ENCODE data around the gene ZNF536.
"Not testable (repeated sequence)": the region's sequence is repeated elsewhere in the genome, so short reads cannot be mapped to it uniquely, and the experiment has no call there.

The ZNF536 gene

DNA sequence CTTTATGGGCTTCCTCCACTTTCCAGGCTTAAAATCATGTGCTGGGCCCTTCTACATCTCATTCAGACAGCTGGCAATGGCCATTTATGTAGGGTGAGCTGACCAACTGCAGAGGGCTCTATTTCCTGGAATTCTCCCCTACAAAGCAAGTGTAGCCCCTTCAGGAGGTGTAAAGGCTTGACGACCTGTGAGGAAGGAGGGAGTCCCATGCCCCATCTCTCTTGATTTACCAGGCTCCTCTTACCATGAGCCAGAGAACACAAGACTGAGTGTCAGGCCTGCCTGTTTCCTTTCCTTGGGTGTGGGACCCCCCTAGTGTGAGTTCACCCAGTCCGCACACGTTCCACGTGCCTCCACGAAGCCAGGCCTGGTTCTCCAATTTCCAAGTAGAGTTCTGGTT is 16.6 kb downstream of the ZNF536 start:
- no peak for DNase-seq
- no peak for ATAC-seq

DNA sequence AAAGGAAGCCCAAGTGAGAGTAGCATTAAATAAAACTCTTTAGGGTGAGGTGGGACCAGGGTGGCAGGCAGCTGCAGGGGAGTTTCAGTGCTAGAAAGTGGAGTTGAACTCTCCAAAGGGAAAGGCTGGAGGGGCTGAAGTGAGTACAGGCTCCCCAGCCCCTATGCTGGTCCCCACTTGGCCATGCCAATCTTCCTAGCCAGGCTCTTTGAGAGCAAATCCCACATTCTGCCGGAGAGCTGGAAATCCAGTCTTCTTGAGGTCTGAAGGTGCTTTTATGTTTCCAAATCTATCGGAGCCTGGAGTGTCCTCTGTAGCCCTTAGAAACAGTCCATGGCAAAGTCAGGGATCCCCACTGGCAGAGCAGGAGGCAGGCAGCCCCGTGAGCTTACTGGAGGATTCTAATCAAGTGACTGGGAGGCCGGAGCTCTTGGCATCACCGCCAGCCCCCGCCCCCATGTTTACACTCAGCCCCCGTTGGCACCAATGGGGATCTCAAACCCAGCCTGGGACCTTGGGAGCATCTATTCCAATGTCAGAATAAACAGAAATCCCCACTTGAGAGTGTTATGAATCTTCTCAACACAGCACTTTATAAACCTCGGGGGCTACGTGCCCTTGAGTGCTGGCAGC is 18.3 kb downstream of the ZNF536 start:
- no peak for ATAC-seq
- no peak for DNase-seq

DNA sequence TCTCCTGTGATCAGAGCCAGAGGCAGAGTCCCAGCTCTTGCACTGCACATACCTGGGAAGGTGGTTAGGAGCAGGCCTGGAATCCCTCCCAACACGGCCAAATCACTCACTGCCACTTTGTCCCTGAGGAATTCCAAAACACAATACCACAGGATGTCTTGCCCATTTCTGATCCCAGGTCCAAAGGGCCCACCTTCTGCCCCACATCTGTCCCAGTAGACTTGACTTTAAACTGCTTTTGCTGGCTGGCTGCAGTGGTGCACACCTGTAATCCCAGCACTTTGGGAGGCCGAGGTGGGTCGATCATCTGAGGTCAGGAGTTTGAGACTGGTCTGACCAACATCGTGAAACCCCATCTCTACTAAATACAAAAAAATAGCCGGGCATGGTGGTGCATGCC is 18.9 kb downstream of the ZNF536 start:
- ATAC-seq (no peak), DNase-seq (no peak)

DNA sequence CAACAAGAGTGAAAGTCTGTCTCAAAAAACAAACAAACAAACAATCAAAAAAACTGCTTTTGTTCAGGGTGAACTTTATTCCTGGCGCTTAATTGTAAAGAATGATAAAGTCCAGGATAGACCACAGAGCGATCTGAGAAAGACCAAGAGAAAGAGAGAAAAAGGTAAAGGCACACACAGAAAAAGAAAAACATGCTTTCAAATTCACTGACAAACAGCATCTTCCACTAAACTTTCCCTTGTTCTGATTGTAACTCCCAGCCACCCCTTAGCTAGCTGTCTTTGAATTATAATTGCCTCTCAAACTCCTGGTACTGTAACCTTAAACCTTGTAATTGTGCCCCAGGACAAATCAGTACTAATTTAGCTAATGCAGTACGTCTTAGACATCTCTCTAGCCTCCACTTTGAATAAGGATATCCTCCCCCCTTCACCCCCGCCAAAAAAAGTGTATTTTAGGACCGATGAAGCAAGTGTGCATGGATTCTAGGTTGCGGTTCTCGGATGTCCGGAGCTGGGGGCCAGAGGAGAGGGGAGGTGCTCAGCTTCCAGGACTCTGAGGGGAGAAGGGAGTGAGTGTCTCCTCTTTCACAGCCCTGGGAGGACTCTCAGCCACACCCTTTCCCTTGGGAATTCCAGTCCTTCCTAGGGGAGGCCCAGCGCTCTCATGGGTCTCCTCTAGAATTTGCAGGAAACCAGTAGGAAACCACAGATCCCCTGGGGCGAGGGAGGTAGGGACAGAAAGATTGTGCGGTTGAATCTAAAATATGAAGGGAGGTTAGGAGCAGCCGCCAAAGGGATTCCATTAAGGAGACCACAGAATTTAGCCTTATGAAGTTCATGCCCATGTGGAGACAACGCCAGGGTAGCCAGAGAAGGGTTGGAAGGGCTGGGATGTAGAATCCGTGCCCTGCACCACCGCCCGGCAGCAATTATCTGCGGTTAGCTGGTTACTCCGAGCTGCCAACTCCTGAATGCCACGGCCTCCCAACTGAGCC is 19.7 kb downstream of the ZNF536 start:
- DNase-seq (no peak), ATAC-seq (no peak)

DNA sequence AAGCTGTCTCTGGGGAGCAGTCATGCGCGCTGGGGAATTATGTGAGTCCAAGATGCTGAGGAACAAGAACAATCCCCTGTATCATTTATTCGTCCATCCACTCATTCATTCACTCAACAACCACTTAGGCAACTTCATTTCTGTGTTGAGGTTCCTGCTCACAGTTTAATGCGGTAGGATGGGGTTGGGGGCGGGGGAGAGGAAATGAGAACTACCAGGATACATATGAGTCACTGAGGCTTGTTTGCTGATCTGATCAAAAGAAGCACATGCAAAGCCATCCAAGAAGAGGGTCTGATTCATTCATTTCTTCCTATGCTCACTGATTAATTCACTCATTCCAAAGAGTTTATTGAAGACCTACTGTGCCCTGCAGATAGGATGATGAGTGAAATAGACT is 20.9 kb downstream of the ZNF536 start:
- DNase-seq, result no peak
- no peak for ATAC-seq

DNA sequence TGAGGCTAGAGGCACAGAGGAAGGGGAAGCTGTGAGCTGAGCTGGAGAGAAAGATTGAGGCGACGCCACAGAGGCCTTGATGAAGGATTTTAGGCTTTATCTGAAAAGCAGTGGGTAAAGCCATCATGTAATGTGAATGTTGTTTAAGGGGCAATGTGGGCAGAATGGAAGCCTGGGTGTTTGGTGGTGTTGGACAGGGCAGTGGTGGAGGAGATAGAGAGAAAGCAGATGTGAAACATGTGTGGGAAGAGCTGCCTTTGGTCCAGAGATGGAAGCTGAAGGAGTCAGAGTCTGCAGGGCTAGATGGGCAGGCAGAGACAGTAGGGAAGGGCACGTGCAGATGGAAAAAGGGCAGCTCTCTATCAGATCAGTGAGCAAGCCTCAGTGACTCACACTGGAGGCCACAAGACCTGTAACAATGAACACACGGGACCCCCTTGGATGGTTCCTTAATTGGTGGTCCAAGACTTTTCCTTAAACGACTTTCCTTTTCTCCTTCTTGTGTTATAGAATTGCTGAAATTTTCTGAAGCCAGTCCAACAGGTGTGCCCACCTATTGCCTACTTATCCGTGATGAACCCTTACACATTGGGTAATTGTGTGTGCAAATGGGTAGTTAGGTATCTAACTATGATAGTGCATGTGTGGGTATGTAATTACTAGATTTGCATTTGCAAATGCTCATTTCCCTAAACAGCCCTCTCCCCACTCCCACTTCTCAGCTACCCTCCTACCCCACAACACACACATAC is 21.7 kb downstream of the ZNF536 start:
- ATAC-seq (no peak), DNase-seq (no peak)

DNA sequence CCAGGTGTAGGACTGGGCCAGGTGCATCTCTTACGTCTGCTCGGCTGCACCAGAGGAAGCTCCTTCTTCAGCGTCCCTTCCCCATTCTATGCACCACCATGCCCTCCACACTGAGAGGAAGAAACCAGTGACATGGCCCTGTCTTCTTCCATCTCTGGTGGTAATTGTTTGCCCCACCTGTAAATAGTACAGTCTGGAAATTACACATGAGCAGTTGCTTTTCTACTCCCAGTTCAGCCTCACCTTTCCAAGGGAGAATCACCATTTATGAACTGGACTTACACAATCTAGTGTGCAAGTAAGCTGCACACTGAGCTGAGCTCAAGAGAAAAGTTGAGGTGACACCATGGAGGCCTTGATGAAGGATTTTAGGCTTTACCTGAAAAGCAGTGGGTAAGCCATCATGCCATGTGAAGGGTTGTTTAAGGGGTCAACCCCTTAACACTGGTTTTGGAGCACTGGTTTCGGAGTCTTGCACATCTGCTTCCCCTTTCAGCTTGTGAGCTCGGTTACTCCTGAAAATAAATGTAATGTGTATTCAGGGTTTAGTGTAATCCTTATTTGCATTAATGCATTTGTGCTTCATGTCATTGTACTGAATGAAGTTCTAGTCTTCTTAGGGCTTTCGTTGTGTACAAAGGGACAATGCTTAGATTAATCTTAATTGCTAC is 22.4 kb downstream of the ZNF536 start:
- ATAC-seq, result no peak
- DNase-seq, result no peak

DNA sequence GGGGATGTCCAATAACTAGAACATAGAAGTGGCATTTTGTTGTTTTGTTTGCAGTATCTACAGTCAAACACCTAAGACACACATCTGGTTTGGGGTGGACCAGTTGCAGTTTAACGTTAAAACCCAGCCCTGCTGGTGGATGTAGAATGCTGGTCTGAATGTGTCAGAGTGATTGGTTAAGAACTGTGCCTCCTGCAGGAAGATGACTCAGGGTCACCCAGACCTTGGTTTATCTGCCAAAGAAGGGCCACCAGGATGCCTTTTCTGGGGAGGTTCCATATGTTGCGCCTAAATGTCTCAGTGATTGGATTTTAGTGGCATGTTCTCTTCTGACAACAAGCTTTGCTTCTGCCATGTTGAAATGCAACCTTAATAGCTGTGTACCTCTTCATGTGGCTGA is 23.1 kb downstream of the ZNF536 start:
- ATAC-seq, result no peak
- DNase-seq, result no peak

DNA sequence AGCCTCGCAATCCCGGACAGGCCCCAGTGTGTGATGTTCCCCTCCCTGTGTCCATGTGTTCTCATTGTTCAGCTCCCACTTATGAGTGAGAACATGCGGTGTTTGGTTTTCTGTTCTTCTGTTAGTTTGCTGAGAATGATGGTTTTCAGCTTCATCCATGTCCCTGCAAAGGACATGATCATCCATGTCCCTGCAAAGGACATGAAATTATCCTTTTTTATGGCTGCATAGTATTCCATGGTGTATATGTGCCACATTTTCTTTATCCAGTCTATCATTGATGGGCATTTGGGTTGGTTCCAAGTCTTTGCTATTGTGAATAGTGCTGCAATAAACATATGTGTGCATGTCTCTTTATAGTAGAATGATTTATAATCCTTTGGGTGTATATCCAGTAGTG is 26.4 kb downstream of the ZNF536 start:
- not testable (repeated sequence) for ATAC-seq, DNase-seq

DNA sequence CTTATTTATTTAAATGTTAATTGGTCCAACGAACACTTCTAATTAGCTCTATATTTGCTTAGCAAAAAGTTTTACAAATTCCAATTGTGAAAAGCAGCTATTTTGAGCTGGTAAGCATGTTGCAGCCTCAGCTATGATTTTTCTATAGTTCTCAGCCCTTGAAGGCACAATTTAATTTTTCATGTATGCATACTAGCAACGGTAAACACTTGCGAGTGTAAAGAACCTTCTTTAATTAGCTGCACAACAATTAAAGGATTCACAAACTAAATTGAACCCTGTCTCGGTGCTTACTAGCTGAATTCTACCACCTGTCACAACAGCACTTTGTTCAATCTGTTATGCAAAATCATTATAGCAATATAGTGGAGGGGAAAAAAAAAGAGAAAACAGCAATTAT is 29.8 kb downstream of the ZNF536 start:
- ATAC-seq (no peak), DNase-seq (no peak)

DNA sequence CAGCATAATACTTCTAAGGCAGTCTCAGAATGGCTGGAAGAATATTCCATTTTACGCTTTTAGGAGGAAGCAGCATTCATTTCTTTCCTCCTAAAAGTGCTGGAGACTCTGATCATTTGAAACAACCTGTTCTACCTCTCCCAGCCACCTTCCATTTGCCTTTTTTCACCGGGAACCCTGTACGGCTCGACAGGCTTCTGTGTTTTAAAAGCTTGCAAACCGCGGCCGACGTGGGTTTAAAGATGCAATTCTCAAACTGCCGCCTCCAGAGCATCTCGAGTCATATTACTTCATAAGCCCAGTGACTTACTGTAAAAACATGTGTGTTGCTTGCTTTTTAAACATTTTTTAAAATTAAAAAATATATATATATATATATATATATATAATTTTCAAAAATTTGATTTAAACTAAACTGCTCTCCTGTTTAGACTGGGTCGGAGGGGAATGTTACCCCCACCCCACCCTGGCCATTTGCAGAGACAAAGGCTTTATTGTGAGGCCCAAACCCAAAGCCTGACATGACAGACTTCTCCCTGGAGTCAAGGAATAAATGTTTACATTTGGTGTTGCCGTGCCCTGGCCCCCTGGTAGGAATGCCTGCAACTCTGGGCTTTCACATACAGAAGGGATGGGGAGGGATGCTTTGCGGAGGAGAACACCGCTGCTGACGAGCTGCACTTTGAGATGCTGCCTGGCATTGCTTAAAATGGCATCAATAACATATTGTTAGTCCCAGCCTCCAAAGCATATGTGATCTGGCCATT is 30.4 kb downstream of the ZNF536 start:
- no peak for DNase-seq
- ATAC-seq, result no peak

DNA sequence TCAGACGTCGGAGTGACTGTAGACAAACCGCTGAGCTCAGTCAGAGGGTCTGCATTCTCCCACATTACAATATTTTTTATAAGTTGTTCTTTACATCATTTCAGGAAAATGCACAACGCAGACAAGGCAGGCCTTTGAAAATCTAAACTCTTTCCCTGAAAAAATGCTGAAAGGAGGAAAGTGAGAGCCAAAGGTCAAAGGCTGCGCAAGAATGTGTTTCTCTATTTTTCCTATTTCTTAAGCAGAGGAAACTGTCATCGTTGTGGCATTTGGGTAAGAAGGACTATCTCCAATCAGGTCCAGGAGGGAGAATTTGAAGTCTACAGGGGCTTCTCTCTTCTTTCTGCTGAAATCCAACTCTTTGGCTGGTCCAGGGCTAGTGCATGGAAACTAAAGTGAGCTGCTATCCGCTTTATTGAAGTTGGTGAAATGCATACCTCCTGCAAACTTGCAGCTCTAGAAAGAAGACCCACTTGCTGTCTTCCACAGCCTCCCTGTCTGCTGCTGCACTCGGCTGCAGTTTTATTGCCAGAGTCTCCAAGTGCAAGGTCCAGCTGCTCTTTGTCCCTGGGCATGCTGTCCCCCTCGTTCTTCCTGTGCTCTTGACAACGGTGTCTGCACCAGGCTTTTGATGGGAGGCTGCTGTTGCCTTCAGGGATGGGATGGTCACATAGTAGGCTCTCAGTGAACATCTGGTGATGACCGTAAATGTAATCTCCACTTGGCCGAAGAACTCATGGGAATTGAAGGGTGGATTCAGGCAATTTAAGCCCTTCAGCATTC is 31.2 kb downstream of the ZNF536 start:
- no peak for ATAC-seq
- no peak for DNase-seq

DNA sequence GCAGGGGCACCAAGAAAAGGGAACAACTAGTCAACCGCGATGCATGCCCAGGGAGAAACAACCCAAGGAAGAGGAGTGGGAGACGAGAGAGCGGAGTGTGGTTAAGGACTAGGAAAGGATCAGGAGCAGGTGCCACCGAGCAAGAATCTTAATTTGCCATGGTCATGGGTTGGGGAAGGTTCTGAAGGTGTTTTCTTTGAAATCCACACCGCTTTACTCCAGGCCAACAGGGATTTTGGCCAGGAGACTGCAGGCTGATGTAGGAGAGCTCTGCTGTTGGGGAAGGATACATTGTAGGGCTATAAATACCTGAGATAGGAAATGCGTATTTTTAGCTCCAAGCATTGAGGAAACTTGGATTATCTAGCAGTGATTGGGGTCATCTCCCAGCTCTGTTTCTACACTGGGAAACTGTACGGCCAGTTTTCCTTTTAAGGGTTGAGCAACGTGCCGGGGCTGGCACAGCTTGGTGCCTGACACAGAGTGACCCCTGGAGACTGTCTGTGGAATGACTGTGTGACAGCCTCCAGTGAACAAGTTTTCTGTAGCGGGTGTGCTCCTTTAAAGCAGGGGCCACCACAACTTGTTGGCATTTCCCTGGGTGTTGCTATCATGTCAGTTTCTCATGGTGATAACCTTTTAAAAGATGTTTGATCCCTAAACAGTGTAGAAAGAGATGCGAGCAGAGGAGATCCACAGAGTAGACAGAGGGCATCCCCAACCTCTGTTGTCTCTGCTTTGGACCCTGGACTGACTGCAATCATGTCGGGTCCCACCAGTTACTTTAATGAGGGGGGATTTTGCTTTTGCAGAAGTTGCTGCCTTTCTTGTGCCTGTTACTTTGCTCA is 34.3 kb downstream of the ZNF536 start:
- no peak for ATAC-seq
- no peak for DNase-seq

DNA sequence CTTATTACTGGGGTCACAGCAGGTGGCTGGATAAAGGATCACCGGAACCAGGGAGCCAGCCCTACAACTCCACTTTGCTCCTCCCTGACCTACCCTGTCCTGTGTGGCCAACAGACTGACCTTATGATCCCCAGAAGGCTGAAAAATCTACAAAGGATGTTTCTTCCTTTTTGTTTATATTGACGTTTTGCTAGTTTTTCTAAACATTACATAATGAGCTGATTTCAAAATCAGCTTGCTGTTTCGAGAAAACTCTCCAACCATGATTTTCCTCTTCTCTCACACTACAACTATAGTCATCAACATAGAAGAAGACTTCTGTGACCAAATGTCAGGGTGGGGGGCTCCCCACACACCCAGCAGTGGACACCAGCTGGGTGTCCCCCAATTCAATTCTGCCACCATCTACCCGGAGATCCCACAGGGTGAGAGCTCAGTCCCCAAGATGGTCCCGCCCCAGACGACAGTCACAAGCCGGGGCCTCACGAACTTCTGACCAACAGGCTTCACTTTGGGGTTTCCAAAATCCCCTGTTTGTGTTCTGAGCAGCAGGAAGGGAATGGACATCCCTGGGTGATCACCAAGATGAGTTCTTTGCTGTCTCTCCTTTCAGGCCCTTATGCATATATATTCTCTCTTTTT is 35.0 kb downstream of the ZNF536 start:
- ATAC-seq (no peak), DNase-seq (no peak)

DNA sequence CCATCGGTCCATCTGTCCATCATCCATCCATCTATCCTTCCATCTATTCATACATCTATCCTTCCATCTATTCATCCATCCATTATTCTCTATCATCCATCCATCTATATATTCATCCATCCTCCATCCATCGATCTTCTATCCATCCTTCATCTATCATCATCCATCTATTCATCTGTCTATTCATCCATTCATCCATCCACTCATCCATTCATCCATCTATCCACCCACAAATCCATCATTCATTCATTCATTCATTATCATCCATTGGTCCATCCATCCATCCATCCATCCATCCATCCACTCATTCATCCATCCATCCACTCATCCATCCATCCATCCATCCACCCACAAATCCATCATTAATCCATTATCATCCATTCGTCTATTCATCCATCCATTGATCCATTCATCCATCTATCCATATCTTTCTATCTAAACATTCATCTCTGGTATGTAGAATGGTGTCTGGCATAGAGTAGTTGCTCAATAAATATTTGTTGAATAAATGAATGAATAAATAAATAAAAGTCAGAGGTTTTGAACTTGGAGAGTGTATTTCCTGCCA is 36.6 kb downstream of the ZNF536 start:
- ATAC-seq, result no peak
- no peak for DNase-seq

DNA sequence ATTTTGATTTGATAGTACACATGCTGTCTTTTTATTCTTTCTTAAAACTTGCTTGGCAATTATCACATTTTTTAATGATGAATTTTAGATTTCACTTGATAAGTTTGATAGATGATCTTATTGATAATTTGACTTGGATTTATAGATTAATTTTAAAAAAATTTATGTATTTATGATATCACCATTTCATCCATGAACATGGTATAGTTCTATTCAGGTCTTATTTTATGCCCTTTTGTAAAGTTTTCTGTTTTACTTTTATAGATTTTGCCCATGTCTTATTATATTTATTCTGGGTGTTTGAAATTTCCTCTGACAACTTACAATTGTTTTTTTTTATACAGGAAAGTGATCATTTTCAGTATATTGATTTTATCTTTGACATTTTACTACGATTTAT is 39.5 kb downstream of the ZNF536 start:
- no peak for DNase-seq
- ATAC-seq, result no peak

DNA sequence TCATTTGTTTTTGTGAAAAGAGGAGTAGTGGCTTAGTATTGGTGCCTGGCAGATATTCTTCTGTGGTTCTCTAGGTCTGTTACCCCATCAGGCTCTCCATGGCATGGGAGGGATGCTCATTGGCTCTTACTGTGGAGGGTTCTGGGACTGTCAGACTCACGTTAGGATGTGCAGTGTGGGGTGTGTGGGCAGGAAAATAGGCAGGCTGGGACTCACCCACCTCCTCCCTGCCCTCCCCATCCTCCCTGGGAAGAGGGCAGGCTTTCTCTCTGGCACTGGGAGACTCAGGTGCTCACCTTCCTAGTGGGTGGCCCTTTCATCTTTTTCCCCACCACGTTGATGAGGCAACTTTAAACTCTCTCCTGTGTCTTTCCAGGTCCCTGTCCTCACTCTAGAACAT is 44.2 kb downstream of the ZNF536 start:
- ATAC-seq, result no peak
- DNase-seq, result no peak

DNA sequence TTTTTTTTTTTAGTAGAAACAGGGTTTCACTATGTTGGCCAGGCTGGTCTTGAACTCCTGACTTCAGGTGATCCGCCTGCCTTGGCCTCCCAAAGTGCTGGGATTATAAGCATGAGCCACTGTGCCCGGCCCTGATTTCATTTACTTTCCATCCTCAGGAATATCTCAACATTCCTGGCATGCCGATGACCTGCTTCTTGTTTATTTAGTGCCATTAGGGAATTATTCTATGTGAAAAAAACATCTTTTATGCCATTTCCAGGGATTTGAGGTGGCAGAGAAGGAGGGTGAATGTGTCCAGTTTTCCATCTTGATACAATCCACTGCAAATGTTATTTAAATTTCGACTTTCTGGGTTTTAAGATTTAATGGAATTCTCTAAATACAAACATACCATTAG is 45.0 kb downstream of the ZNF536 start:
- DNase-seq, ATAC-seq: not testable (repeated sequence)

All from stimulated activated naive CD8-positive, alpha-beta T cell treated with anti-CD3 and anti-CD28 coated beads, Interleukin-15, Interleukin-2, amounts not matched to agents 100 U/mL and 50 U/mL, for 24 hours (primary cell).